ENCODE results near the gene LDLRAD4.

The LDLRAD4 gene

DNA sequence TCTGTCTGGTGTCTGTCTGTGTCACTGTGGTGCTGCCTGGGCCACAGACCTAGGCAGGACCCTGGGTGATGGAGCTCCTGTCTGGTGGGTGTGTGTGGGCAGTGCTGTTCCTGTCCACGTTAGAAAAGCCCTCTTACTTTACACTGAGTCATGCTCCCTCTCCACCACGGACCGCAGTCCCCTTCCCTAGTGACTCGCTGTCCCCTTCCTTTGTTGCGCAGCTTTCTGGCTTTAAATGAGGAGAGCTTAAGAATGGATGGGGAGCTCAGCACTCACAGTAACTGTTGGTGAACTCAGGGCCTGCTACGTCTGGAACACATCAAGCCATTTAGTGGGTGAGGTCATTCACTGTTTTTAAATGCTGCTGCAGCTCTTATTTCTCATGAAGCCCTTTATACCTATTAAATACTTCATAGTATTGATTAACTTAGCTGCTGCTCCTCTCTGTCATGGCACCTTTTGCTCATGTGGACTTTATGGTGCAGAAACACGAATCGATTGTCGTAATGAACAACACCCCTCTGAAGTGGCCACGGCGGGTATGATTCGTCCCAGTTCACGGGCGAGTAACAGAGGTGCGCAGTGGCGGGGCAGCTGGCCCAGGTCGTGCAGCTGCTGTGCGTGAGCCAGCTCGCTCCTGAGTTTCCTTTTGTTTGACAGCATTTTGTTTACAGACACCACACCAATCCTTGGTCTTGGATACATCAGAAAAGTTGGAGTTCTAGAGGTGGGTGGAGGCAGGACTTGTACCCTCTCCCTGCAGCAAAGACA, 100.4 kb downstream of the LDLRAD4 start:
- ATAC-seq, result no peak
- TF ChIP-seq OSR1 (CRISPR knock-in tag; IDR thresholded peaks at IDR 0.05) (no peak), ESRRG (CRISPR knock-in tag; IDR thresholded peaks at IDR 0.05) (no peak), TCF4 (CRISPR knock-in tag; IDR thresholded peaks at IDR 0.05; ENCODE audit: borderline replicate concordance) (no peak), CSDC2 (CRISPR knock-in tag; IDR thresholded peaks at IDR 0.05) (no peak), ISL1 (CRISPR knock-in tag; IDR thresholded peaks at IDR 0.05) (no peak), BACH2 (CRISPR knock-in tag; IDR thresholded peaks at IDR 0.05; ENCODE audit: borderline replicate concordance) (no peak), ARNTL (CRISPR knock-in tag; IDR thresholded peaks at IDR 0.05; ENCODE audit: borderline replicate concordance, low read depth) (no peak), ZFP3 (CRISPR knock-in tag; IDR thresholded peaks at IDR 0.05) (no peak), GLIS3 (CRISPR knock-in tag; IDR thresholded peaks at IDR 0.05) (no peak)
- TF ChIP-seq, protein P1, sequence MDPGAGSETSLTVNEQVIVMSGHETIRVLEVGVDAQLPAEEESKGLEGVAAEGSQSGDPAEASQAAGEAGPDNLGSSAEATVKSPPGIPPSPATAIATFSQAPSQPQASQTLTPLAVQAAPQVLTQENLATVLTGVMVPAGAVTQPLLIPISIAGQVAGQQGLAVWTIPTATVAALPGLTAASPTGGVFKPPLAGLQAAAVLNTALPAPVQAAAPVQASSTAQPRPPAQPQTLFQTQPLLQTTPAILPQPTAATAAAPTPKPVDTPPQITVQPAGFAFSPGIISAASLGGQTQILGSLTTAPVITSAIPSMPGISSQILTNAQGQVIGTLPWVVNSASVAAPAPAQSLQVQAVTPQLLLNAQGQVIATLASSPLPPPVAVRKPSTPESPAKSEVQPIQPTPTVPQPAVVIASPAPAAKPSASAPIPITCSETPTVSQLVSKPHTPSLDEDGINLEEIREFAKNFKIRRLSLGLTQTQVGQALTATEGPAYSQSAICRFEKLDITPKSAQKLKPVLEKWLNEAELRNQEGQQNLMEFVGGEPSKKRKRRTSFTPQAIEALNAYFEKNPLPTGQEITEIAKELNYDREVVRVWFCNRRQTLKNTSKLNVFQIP (CRISPR knock-in tag; IDR thresholded peaks at IDR 0.05; ENCODE audit: borderline replicate concordance, low read depth), result no peak
- TF ChIP-seq, protein P2, sequence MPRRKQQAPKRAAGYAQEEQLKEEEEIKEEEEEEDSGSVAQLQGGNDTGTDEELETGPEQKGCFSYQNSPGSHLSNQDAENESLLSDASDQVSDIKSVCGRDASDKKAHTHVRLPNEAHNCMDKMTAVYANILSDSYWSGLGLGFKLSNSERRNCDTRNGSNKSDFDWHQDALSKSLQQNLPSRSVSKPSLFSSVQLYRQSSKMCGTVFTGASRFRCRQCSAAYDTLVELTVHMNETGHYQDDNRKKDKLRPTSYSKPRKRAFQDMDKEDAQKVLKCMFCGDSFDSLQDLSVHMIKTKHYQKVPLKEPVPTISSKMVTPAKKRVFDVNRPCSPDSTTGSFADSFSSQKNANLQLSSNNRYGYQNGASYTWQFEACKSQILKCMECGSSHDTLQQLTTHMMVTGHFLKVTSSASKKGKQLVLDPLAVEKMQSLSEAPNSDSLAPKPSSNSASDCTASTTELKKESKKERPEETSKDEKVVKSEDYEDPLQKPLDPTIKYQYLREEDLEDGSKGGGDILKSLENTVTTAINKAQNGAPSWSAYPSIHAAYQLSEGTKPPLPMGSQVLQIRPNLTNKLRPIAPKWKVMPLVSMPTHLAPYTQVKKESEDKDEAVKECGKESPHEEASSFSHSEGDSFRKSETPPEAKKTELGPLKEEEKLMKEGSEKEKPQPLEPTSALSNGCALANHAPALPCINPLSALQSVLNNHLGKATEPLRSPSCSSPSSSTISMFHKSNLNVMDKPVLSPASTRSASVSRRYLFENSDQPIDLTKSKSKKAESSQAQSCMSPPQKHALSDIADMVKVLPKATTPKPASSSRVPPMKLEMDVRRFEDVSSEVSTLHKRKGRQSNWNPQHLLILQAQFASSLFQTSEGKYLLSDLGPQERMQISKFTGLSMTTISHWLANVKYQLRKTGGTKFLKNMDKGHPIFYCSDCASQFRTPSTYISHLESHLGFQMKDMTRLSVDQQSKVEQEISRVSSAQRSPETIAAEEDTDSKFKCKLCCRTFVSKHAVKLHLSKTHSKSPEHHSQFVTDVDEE (CRISPR knock-in tag; IDR thresholded peaks at IDR 0.05), result no peak
- TF ChIP-seq, protein P3, sequence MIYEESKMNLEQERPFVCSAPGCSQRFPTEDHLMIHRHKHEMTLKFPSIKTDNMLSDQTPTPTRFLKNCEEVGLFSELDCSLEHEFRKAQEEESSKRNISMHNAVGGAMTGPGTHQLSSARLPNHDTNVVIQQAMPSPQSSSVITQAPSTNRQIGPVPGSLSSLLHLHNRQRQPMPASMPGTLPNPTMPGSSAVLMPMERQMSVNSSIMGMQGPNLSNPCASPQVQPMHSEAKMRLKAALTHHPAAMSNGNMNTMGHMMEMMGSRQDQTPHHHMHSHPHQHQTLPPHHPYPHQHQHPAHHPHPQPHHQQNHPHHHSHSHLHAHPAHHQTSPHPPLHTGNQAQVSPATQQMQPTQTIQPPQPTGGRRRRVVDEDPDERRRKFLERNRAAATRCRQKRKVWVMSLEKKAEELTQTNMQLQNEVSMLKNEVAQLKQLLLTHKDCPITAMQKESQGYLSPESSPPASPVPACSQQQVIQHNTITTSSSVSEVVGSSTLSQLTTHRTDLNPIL (CRISPR knock-in tag; IDR thresholded peaks at IDR 0.05; ENCODE audit: low read depth), result no peak

DNA sequence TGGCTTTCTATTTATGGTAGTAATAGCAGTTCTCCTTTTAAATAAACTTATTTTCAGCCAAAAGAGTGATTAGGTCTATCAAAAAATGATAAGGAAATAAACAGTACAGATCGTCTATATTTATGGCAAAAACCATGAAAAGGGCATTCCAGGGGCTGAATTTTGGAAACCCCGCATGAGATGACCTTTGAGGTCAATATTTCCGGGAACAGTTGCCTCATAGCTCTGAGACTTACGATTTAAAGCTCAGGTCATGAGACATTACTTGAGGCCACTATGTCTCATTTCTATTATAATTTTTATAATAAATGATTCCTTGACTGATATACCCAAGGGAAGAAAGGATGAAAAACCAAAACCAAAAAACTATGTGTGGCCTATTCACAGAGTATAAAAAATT, 101.1 kb downstream of the LDLRAD4 start:
- ATAC-seq, result no peak
- TF ChIP-seq ZNF8 (CRISPR knock-in tag; IDR thresholded peaks at IDR 0.05) (no peak), TOX (CRISPR knock-in tag; IDR thresholded peaks at IDR 0.05; ENCODE audit: borderline replicate concordance) (no peak), ZC3H10 (CRISPR knock-in tag; IDR thresholded peaks at IDR 0.05) (no peak), ISL1 (CRISPR knock-in tag; IDR thresholded peaks at IDR 0.05) (no peak), ZNF565 (CRISPR knock-in tag; conservative IDR thresholded peaks at IDR 0.05; ENCODE audit: low read depth) (no peak), ARNTL (CRISPR knock-in tag; IDR thresholded peaks at IDR 0.05; ENCODE audit: borderline replicate concordance, low read depth) (no peak), PPARA (CRISPR knock-in tag; IDR thresholded peaks at IDR 0.05; ENCODE audit: borderline replicate concordance) (no peak), GLIS3 (CRISPR knock-in tag; IDR thresholded peaks at IDR 0.05) (no peak), BACH2 (CRISPR knock-in tag; IDR thresholded peaks at IDR 0.05; ENCODE audit: borderline replicate concordance) (no peak), TCF4 (CRISPR knock-in tag; IDR thresholded peaks at IDR 0.05; ENCODE audit: borderline replicate concordance) (no peak), ZFP30 (CRISPR knock-in tag; IDR thresholded peaks at IDR 0.05) (no peak), RARB (CRISPR knock-in tag; IDR thresholded peaks at IDR 0.05) (no peak), OSR1 (CRISPR knock-in tag; IDR thresholded peaks at IDR 0.05) (no peak), ZFP3 (CRISPR knock-in tag; IDR thresholded peaks at IDR 0.05) (no peak), ESRRG (CRISPR knock-in tag; IDR thresholded peaks at IDR 0.05) (no peak), SNAI2 (CRISPR knock-in tag; IDR thresholded peaks at IDR 0.05) (no peak), CSDC2 (CRISPR knock-in tag; IDR thresholded peaks at IDR 0.05) (no peak)
- TF ChIP-seq, protein P3 (CRISPR knock-in tag; IDR thresholded peaks at IDR 0.05; ENCODE audit: low read depth), result no peak
- TF ChIP-seq, protein P4, sequence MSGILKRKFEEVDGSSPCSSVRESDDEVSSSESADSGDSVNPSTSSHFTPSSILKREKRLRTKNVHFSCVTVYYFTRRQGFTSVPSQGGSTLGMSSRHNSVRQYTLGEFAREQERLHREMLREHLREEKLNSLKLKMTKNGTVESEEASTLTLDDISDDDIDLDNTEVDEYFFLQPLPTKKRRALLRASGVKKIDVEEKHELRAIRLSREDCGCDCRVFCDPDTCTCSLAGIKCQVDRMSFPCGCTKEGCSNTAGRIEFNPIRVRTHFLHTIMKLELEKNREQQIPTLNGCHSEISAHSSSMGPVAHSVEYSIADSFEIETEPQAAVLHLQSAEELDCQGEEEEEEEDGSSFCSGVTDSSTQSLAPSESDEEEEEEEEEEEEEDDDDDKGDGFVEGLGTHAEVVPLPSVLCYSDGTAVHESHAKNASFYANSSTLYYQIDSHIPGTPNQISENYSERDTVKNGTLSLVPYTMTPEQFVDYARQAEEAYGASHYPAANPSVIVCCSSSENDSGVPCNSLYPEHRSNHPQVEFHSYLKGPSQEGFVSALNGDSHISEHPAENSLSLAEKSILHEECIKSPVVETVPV (CRISPR knock-in tag; IDR thresholded peaks at IDR 0.05), result no peak
- TF ChIP-seq, protein P5, sequence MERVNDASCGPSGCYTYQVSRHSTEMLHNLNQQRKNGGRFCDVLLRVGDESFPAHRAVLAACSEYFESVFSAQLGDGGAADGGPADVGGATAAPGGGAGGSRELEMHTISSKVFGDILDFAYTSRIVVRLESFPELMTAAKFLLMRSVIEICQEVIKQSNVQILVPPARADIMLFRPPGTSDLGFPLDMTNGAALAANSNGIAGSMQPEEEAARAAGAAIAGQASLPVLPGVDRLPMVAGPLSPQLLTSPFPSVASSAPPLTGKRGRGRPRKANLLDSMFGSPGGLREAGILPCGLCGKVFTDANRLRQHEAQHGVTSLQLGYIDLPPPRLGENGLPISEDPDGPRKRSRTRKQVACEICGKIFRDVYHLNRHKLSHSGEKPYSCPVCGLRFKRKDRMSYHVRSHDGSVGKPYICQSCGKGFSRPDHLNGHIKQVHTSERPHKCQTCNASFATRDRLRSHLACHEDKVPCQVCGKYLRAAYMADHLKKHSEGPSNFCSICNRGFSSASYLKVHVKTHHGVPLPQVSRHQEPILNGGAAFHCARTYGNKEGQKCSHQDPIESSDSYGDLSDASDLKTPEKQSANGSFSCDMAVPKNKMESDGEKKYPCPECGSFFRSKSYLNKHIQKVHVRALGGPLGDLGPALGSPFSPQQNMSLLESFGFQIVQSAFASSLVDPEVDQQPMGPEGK (CRISPR knock-in tag; IDR thresholded peaks at IDR 0.05; ENCODE audit: borderline replicate concordance), result no peak

All from SK-N-SH treated with all-trans-retinoic acid at 6 μM for 48 hours (cell line).